ENCODE data around the gene TNS1.

TNS1 gene

GRCh38 chr2:218016810-218017209 lies 14.0 kb upstream of the TNS1 start:
- H3K4me1 ChIP-seq (ENCODE audit: insufficient read depth, poor library complexity, severe bottlenecking) = no peaks in the 10 kb centered on the region
- ATAC-seq (ENCODE audit: low read depth) = no peak
- no peak for TF ChIP-seq CTCF (IDR thresholded peaks at IDR 0.05; ENCODE audit: poor library complexity, severe bottlenecking)
- H3K27ac ChIP-seq (ENCODE audit: poor library complexity, severe bottlenecking) = no peak overlapping the region
- no peaks in the 10 kb centered on the region for H3K9me3 ChIP-seq (ENCODE audit: severe bottlenecking)
- no peak overlapping the region for H3K4me3 ChIP-seq (ENCODE audit: severe bottlenecking)
- DNase-seq (ENCODE audit: low spot score) = no peak
- H3K36me3 ChIP-seq (ENCODE audit: low read depth) = no peaks in the 10 kb centered on the region
- no peaks in the 10 kb centered on the region for H3K27me3 ChIP-seq (ENCODE audit: insufficient read depth, poor library complexity, severe bottlenecking)

- TF ChIP-seq CTCF (IDR thresholded peaks at IDR 0.05; ENCODE audit: poor library complexity, severe bottlenecking) = no peak
- no peak overlapping the region for H3K27ac ChIP-seq (ENCODE audit: poor library complexity, severe bottlenecking)
- H3K36me3 ChIP-seq (ENCODE audit: low read depth) = no peaks in the 10 kb centered on the region
- ATAC-seq (ENCODE audit: low read depth) (no peak), DNase-seq (ENCODE audit: low spot score) (no peak)
- H3K4me1 ChIP-seq (ENCODE audit: insufficient read depth, poor library complexity, severe bottlenecking) = no peaks in the 10 kb centered on the region
- H3K4me3 ChIP-seq (ENCODE audit: severe bottlenecking) = no peak overlapping the region
- H3K27me3 ChIP-seq (ENCODE audit: insufficient read depth, poor library complexity, severe bottlenecking) = no peaks in the 10 kb centered on the region
- H3K9me3 ChIP-seq (ENCODE audit: severe bottlenecking) = no peaks in the 10 kb centered on the region
These were observed 13.1 kb upstream of the TNS1 start for GRCh38 chr2:218015586-218016521.

- no peak for DNase-seq (ENCODE audit: low spot score)
- Histone ChIP-seq H3K27me3 (ENCODE audit: insufficient read depth, poor library complexity, severe bottlenecking) (no peaks in the 10 kb centered on the region), H3K4me3 (ENCODE audit: severe bottlenecking) (no peak overlapping the region), H3K4me1 (ENCODE audit: insufficient read depth, poor library complexity, severe bottlenecking) (no peaks in the 10 kb centered on the region), H3K9me3 (ENCODE audit: severe bottlenecking) (no peaks in the 10 kb centered on the region), H3K27ac (ENCODE audit: poor library complexity, severe bottlenecking) (no peak overlapping the region), H3K36me3 (ENCODE audit: low read depth) (no peaks in the 10 kb centered on the region)
- TF ChIP-seq CTCF (IDR thresholded peaks at IDR 0.05; ENCODE audit: poor library complexity, severe bottlenecking) = no peak
- no peak for ATAC-seq (ENCODE audit: low read depth)
These were observed 12.2 kb upstream of the TNS1 start for GRCh38 chr2:218014706-218015585.

GRCh38 chr2:218013289-218013688 lies 10.5 kb upstream of the TNS1 start:
- no peak for DNase-seq (ENCODE audit: low spot score)
- no peak for TF ChIP-seq CTCF (IDR thresholded peaks at IDR 0.05; ENCODE audit: poor library complexity, severe bottlenecking)
- no peak for ATAC-seq (ENCODE audit: low read depth)
- Histone ChIP-seq H3K27ac (ENCODE audit: poor library complexity, severe bottlenecking) (no peak overlapping the region), H3K4me1 (ENCODE audit: insufficient read depth, poor library complexity, severe bottlenecking) (no peaks in the 10 kb centered on the region), H3K27me3 (ENCODE audit: insufficient read depth, poor library complexity, severe bottlenecking) (no peaks in the 10 kb centered on the region), H3K36me3 (ENCODE audit: low read depth) (no peaks in the 10 kb centered on the region), H3K4me3 (ENCODE audit: severe bottlenecking) (no peak overlapping the region), H3K9me3 (ENCODE audit: severe bottlenecking) (no peaks in the 10 kb centered on the region)

Measured in RWPE2 (cell line).